Sigmoid colon (tissue), 4 donors: Measurements from ENCODE around the gene COLQ.

Source experiments
- POLR2A ChIP-seq, 2 donors: fragments of 450-650 bp; IDR thresholded peaks; one replicate each; pipeline ENCODE4 v1.6.1; 2016; ENCODE audit warnings: antibody characterized with exemption in 2 of 2, mild to moderate bottlenecking in 2 of 2, moderate library complexity in 2 of 2
- POLR2AphosphoS5 ChIP-seq, 4 donors: sonication (generic); formaldehyde crosslinking; IDR thresholded peaks; one replicate each; pipeline ENCODE4 v1.6.1; 2017; ENCODE audit warnings: antibody characterized with exemption in 4 of 4
- TF ChIP-seq, protein P1 (sequence below), 4 experiments: fragments of 450-650 bp in 3 of 4; fragments of 200-600 bp in 1 of 4; IDR thresholded peaks; one replicate each; pipeline ENCODE4 v1.5.1; 2016 to 2019; ENCODE audit warnings: antibody characterized with exemption in 4 of 4, mild to moderate bottlenecking in 3 of 4, moderate library complexity in 2 of 4

DNA sequence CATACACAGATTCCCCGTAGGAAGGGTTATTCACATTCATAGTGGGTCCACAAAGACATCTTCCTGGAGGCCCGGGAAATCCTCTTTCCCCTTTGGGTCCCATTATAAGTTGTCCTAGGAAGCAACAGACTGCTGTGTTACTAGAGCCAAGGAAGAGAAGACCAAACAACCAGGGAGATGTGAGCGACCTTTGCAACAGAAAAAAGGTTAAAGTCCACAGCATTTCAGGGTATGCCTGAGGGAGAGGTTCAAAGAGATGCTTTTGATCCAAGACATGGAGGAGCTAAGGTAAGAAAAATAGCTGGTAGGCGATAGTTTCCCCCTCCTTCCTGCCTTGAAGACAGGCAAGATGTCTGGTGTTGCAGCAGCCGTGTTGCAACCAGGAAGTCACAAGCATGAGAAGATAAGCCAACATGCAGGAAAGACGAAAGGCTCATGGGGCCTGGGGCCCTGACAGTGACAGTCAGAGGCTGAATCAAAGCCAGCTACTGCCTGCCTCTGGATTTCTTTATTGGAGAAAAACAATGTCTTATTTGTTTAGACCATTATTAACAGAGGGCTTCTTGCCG, 63.2 kb downstream of the COLQ start:
- TF ChIP-seq POLR2A (IDR thresholded peaks at IDR 0.05) = no peak
- TF ChIP-seq, protein P1, sequence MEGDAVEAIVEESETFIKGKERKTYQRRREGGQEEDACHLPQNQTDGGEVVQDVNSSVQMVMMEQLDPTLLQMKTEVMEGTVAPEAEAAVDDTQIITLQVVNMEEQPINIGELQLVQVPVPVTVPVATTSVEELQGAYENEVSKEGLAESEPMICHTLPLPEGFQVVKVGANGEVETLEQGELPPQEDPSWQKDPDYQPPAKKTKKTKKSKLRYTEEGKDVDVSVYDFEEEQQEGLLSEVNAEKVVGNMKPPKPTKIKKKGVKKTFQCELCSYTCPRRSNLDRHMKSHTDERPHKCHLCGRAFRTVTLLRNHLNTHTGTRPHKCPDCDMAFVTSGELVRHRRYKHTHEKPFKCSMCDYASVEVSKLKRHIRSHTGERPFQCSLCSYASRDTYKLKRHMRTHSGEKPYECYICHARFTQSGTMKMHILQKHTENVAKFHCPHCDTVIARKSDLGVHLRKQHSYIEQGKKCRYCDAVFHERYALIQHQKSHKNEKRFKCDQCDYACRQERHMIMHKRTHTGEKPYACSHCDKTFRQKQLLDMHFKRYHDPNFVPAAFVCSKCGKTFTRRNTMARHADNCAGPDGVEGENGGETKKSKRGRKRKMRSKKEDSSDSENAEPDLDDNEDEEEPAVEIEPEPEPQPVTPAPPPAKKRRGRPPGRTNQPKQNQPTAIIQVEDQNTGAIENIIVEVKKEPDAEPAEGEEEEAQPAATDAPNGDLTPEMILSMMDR (IDR thresholded peaks at IDR 0.05) = no peak
- no peak for TF ChIP-seq POLR2AphosphoS5 (IDR thresholded peaks at IDR 0.05)
